Breast epithelium (tissue), 4 donors: ENCODE results near the gene SF3A1. TPM values are rescaled to one million over a fixed set of nuclear protein-coding genes. Genes with fewer than 3 reads are reported as not detected.

Source experiments
- DNase-seq, 2 donors: peaks; one replicate each; pipeline ENCODE4 v3.0.0-alpha.2; 2019; ENCODE audit warnings: low spot score in 2 of 2
- H3K27ac ChIP-seq, 2 donors: fragments of 200-600 bp; sonication (generic) in 1 of 2; one replicate each; pipeline ENCODE4 v1.5.1; 2016 to 2019; ENCODE audit warnings: mild to moderate bottlenecking in 1 of 2
- H3K27me3 ChIP-seq, 2 donors: fragments of 200-600 bp; sonication (generic) in 1 of 2; one replicate each; pipeline versions ENCODE4 v1.5.1 to v1.6.0; 2017 to 2019; ENCODE audit warnings: control low read depth in 1 of 2, mild to moderate bottlenecking in 1 of 2
- H3K36me3 ChIP-seq: fragments of 200-600 bp; one replicate; pipeline ENCODE4 v1.5.1; 2019
- H3K4me1 ChIP-seq, 2 donors: fragments of 200-600 bp; sonication (generic); one replicate each; pipeline ENCODE4 v1.5.1; 2016 to 2019; ENCODE audit warnings: control low read depth in 1 of 2
- H3K4me3 ChIP-seq, 3 donors: fragments of 200-600 bp; sonication (generic); 1 replicate in 2 of 3; 2 replicates in 1 of 3; pipeline ENCODE4 v1.5.1; 2016 to 2019; ENCODE audit warnings: mild to moderate bottlenecking in 3 of 3, moderate library complexity in 2 of 3
- H3K9me3 ChIP-seq, 2 donors: fragments of 200-600 bp; sonication (generic) in 1 of 2; one replicate each; pipeline ENCODE4 v1.5.1; 2016 to 2019; ENCODE audit warnings: control low read depth in 1 of 2
- POLR2A ChIP-seq: fragments of 450-650 bp; IDR thresholded peaks from one replicate; pipeline ENCODE4 v1.6.1; 2016; ENCODE audit warnings: antibody characterized with exemption, mild to moderate bottlenecking, moderate library complexity
- POLR2AphosphoS5 ChIP-seq, 3 donors: sonication (generic); formaldehyde crosslinking; IDR thresholded peaks; one replicate each; pipeline ENCODE4 v1.6.1; 2017; ENCODE audit warnings: antibody characterized with exemption in 3 of 3
- intact Hi-C: fragments of 100-400 bp; cut with DNase I; formaldehyde crosslinking; loops from one replicate; pipeline ENCODE4 v1.15.1; 2023; ENCODE audit warnings: low total_unique reads
- total RNA-seq, 3 donors: library from RNA; depleted of rRNA; stranded (reverse); fragments of >200 nt; gene quantifications; one replicate each; pipeline ENCODE4 v1.1.0, GENCODE V29; 2016
- TF ChIP-seq, protein P1 (sequence below), 3 donors: fragments of 450-650 bp; IDR thresholded peaks; one replicate each; pipeline ENCODE4 v1.5.1; 2016 to 2017; ENCODE audit warnings: antibody characterized with exemption in 3 of 3, mild to moderate bottlenecking in 3 of 3, moderate library complexity in 3 of 3

Gene SF3A1
- total RNA-seq, 3 donors from 2014 or later: 47.7 to 68.6 (median 47.9) TPM

DNA sequence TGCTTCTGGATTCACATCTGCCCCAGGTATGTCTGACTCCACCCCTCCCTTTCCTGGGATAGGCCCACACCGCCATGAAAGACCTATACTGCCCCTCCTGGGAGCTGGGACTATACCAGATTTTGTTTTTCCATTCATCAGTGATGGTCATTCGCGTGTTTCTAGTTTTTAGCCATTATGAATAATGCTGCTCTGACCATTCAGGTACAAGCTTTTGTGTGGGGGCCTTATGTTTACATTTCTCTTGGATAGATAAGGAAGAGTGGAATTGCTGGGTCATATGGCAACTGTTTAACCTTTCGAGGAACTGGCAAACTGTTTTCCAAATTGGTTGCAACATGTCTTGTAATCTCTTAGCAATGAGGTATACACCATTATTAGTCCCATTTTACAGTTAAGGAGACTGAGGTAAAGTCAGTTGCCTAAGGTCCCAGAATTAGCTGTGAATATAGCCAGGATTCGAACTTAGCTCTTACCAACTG is 28.8 kb downstream of the SF3A1 start:
- peak overlapping the region; percentile 93 to 95 for H3K27ac ChIP-seq

DNA sequence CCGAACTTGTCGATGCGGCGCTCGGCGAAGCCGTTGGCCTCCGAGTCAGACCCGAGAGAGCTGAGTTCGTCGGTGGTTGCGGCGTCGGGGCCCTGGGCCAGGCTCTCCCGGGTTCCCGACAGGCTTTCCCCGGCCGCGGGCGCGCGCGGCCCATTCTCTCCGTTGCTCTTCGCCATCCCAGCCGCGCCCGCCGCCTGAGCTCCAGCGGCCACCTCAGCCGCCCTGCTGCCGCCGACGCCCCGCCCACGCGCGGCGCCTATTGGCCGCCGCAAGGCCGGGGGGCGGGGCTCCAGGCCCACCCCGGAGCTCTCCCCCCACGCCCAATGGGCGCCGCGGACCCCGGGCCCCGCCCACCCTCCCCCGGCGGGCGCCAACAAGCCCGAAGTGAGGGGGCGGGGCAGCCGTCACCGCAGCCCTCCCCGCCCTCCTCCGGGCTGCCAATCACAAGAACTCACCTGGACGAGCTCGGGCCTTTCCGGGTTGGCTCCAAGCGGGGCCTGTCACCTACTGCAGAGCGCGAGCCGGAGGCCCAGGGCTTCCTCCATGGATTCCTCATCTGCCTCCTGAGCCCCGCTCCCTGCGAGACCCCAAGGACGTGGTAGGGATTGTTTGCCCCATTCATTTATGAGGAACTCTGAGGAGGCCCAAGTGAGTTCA is 29.9 kb downstream of the SF3A1 start, which contains the start of gene TBC1D10A:
Gene TBC1D10A, minus strand, starts transcription at position 236 of the 657 bp plus-strand sequence. Its CDS starts 60 bp downstream, at position 176.
- H3K27me3 ChIP-seq: no peaks in the 10 kb centered on the region
- H3K4me3 ChIP-seq: peak within 1 kb of the TSS; percentile 97 to 99 (median 97)
- TF ChIP-seq POLR2A (peak; percentile 46), POLR2AphosphoS5 (IDR thresholded peaks at IDR 0.05) (peak; percentile 11 to 75 (median 38))
- TF ChIP-seq, protein P1, sequence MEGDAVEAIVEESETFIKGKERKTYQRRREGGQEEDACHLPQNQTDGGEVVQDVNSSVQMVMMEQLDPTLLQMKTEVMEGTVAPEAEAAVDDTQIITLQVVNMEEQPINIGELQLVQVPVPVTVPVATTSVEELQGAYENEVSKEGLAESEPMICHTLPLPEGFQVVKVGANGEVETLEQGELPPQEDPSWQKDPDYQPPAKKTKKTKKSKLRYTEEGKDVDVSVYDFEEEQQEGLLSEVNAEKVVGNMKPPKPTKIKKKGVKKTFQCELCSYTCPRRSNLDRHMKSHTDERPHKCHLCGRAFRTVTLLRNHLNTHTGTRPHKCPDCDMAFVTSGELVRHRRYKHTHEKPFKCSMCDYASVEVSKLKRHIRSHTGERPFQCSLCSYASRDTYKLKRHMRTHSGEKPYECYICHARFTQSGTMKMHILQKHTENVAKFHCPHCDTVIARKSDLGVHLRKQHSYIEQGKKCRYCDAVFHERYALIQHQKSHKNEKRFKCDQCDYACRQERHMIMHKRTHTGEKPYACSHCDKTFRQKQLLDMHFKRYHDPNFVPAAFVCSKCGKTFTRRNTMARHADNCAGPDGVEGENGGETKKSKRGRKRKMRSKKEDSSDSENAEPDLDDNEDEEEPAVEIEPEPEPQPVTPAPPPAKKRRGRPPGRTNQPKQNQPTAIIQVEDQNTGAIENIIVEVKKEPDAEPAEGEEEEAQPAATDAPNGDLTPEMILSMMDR (IDR thresholded peaks at IDR 0.05): peak in 1 of 3 donors; percentile 15
- H3K9me3 ChIP-seq: no peaks in the 10 kb centered on the region
- H3K27ac ChIP-seq: peak within 1 kb of the TSS; percentile 93 to 95
- peaks cover 6 to 25% of the 10 kb centered on the region in 2 donors for H3K4me1 ChIP-seq
- no peaks in the 10 kb centered on the region for H3K36me3 ChIP-seq
- peak; percentile 92 to 97 for DNase-seq
- intact Hi-C loops: no loop called here

More for the DNA sequence above, 28.8 kb downstream of the SF3A1 start:
- Histone ChIP-seq H3K4me3 (no peak overlapping the region), H3K36me3 (no peaks in the 10 kb centered on the region), H3K9me3 (no peaks in the 10 kb centered on the region), H3K4me1 (peaks cover 6 to 29% of the 10 kb centered on the region in 2 donors), H3K27me3 (no peaks in the 10 kb centered on the region)
- no peak for TF ChIP-seq POLR2AphosphoS5 (IDR thresholded peaks at IDR 0.05)
- TF ChIP-seq, protein P1 (IDR thresholded peaks at IDR 0.05): no peak
- intact Hi-C loops: no loop called here
- DNase-seq: no peak

DNA sequence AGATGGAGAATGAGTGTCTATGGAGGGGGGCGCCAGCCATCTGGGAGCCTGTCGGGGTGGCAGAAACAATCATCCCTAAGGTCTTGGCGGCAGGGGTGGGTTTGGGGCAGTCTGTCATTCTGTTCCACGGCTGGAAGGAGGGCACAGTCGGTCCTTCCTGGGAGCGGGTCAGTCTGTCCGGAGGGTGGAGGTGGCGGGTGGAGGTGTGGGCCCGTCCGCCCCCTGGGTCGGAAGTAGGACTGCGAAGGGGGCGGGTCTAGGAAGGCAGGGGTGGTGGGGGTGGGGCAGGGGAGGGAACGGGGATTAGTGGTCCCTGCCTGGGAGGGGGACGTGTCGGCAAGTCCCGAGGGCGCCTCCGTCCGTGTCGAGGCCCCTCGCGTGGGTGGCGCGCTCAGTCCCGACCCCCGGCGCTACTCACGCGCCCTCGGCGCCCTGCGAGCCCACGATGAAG is 30.4 kb downstream of the SF3A1 start:
- no peaks in the 10 kb centered on the region for H3K27me3 ChIP-seq
- H3K9me3 ChIP-seq: no peaks in the 10 kb centered on the region
- no peaks in the 10 kb centered on the region for H3K36me3 ChIP-seq
- intact Hi-C loops: no loop called here
- DNase-seq: peak in 1 of 2 donors; percentile 45
- H3K4me1 ChIP-seq: peaks cover 6 to 25% of the 10 kb centered on the region in 2 donors
- H3K27ac ChIP-seq: peak overlapping the region; percentile 93 to 95
- peak overlapping the region; percentile 97 to 99 (median 97) for H3K4me3 ChIP-seq
- TF ChIP-seq POLR2AphosphoS5 (IDR thresholded peaks at IDR 0.05): no peak
- no peak for TF ChIP-seq POLR2A
- TF ChIP-seq, protein P1 (IDR thresholded peaks at IDR 0.05): no peak

DNA sequence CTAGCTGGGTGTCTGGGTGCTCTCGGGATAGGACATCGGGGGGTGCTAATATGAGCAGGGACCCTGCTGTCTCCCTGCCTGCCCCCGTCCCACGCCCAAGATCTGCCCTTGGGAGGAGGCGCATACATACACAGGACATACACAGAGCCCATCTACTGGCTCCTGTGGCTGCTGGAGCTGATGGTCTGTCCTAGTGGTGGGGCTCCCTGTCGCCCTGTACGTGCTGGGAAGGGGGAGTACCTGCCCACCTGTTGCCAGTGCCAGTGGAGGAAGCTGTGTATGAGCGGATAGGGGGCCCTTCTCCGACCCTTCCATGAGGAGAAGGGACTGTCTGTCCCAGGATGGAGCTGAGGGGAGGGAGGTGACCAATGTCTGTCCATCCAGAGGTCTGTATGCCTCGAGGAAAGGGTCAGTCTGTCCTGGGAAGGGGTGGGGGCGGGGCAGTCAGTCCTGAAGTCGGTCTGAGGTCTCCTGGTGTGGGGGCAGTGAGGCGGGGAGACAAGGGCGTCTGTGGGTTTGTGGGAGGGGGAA is 30.9 kb downstream of the SF3A1 start:
- Histone ChIP-seq H3K4me1 (peaks cover 6 to 25% of the 10 kb centered on the region in 2 donors), H3K27ac (peak overlapping the region; percentile 93 to 95), H3K9me3 (no peaks in the 10 kb centered on the region), H3K27me3 (no peaks in the 10 kb centered on the region), H3K4me3 (peak overlapping the region; percentile 97 to 99 (median 97)), H3K36me3 (no peaks in the 10 kb centered on the region)
- intact Hi-C loops: no loop called here
- no peak for DNase-seq
- no peak for TF ChIP-seq POLR2A
- no peak for TF ChIP-seq POLR2AphosphoS5 (IDR thresholded peaks at IDR 0.05)
- TF ChIP-seq, protein P1 (IDR thresholded peaks at IDR 0.05): no peak
